Measurements from ENCODE around the gene DNAH7.
"Not testable (repeated sequence)": the region's sequence is repeated elsewhere in the genome, so short reads cannot be mapped to it uniquely, and the experiment has no call there.

Gene DNAH7

GRCh38 chr2:195706161-195706900 lies 362.3 kb downstream of the DNAH7 start:
- no peak for DNase-seq

- DNase-seq: no peak
Observed at GRCh38 chr2:195700480-195700879, 368.2 kb downstream of the DNAH7 start.

- no peak for DNase-seq
Observed at GRCh38 chr2:195697681-195698220, 370.9 kb downstream of the DNAH7 start.

GRCh38 chr2:195696012-195696411 lies 372.6 kb downstream of the DNAH7 start:
- DNase-seq: no peak

- DNase-seq: no peak
Observed at GRCh38 chr2:195695002-195695631, 373.5 kb downstream of the DNAH7 start.

GRCh38 chr2:195694553-195694952 lies 374.1 kb downstream of the DNAH7 start:
- DNase-seq: no peak

- not testable (repeated sequence) for DNase-seq
Observed at GRCh38 chr2:195692531-195692930, 376.1 kb downstream of the DNAH7 start.
